ENCODE results near the gene ZNF74.

Gene ZNF74

DNA sequence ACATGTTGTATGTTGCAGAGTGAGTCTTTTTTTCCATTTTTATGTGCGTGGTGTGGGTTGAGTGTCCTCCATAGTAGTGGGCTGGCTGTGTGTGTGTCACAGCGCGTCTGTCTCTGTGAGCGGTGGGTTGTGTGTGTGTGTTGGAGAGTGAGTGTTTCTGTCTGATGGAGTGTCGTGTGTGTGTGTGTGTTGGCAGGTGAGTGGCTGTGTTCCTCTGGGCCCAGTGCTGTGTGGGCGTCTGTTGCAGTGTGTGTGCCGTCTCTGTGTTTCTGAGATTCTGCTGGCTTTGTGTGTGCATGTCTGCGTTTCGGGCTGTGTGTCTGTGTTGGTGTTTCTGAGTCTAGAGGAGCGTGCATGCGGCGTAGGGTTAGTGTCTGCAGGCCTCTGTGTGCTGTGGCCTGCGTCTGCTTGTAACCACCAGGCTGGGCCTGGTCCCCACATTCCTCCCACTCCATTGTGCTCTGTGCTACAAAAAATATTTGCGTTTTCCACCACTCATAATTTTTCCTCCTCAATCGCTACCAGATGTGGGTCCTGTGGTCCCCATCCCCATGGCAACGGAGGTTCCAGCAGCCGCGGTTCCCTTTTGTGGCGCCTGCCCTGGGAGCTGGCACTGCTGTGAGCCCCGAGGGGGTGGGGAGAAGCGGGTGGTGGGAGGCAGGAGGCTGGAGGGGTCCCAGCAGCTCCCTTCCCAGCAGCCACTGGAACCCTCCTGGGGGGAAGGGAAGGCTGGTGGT lies 28.5 kb downstream of the ZNF74 start:
- DNase-seq, result no peak

DNA sequence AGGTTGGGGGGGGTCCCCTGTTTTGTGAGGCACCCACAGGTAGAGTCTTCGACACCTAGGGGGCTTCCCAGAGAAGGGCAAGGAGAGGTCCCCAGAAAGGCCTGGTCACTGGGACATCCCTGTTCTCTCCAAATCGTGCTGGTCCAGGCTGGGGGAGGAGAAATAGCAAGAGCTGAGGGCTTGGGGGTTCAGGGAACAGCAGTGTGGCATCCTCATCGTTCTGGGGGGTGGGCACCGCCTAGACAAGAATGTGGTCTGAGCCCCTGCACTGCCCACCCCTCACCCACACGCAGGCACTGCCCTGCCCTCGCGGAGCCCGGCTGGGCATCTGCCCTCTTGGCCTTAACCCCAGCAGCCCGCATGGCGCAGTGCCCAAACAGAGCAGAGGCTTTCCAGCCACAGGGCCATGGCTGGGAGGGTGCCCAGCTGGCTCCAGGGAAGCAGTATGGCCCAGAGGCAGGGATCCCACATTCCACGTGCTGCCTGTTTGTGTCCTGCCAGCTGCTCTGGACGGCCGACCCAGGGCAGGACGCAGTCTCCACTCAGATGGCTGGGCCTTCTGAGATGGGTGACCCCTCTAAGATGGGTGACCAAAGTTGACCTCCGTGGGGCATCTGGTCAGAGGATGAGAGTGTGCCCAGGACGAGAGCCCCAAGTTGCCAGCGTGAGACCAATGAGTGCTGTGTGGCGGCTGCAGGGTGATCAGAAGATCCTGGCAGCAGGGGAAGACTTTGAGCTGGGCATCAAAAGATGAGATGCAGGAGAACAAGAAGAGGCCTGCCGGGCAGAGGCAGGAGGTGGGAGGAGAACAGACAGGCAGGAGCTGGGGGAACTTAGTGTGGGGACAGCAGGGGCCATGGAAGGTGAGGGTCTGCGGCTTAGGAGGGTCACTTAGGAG lies 29.3 kb downstream of the ZNF74 start:
- no peak for DNase-seq

DNA sequence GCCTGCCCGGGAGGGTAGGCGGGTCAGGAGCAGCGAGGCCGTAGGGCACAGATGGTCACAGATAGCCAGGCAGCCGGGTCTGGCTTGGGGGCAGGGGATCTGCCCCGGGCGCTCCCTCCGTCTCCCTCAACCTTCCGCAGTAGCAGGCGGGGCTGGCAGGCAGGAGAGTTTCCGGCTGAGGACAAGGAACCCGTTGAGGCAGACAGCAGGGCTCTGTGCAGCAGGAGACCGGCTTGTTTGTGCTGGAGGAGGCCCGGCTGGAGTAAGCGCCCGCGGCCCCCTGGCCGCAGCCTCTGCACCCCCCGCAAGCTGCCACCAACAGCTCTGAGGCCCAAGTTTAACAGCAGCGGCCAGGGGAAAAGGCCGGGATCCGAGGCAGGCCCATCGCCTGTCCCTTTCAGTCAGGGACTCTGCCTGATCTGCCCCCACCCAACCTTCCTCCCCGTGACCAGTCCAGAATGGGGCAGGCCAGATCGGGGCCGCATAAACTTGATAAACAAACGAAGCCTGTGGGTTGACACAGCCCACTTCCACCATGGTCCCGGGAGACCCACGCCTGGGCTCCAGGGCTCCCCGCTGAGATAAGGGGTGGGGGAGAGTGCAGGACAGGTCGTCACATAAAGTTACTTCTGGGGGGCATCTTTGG lies 30.1 kb downstream of the ZNF74 start:
- no peak for DNase-seq

DNA sequence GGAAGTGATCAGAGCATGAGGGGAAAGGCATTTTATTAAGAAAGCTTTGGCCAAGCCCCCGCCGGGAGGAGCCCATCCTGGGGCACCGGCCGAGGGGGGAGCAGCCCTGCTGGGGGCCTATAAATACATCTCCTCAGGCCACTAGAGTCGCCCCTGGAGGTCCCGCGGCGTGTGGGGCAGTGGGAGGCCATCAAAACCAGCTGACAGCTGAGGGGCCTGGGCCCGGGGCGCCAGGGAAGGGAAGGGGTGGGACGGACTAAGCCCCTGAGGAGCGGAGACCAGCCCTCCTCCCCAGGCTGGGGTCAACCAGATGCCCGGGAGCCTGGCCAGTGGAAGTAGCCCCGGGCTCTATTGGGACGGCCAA lies 30.6 kb downstream of the ZNF74 start:
- DNase-seq, result no peak

DNA sequence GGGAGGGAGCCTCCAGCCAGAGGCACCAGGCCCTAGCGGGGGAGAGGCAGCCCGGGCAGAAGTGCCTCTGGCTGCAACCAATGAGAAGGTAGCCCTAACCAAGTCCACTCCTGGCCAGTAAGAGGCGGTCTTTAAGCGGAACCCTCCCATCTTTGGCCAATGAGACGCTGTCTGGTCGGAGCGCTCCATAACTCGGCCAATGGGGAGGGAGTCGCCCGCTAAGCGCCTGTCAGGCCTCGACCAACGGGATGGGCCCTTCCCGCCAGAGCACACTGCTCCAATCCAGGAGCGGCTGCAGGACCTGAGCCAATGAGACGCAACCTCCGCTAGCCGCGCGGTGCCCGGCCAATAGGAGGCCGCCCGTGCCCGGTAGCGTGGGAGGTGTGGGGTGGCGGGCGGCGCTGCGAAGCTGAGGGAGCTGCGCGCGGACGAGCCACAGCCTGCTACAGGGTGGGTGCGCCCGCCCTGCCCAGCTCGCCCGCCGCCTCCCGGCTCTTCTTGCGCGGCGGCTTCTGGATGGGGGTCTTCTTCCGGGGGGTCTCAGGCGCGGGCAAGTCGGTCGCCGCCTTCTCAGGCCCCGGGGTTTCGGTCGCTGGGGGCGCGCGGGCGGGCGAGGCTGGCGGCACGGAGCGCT lies 31.1 kb downstream of the ZNF74 start:
- no peak for DNase-seq

DNA sequence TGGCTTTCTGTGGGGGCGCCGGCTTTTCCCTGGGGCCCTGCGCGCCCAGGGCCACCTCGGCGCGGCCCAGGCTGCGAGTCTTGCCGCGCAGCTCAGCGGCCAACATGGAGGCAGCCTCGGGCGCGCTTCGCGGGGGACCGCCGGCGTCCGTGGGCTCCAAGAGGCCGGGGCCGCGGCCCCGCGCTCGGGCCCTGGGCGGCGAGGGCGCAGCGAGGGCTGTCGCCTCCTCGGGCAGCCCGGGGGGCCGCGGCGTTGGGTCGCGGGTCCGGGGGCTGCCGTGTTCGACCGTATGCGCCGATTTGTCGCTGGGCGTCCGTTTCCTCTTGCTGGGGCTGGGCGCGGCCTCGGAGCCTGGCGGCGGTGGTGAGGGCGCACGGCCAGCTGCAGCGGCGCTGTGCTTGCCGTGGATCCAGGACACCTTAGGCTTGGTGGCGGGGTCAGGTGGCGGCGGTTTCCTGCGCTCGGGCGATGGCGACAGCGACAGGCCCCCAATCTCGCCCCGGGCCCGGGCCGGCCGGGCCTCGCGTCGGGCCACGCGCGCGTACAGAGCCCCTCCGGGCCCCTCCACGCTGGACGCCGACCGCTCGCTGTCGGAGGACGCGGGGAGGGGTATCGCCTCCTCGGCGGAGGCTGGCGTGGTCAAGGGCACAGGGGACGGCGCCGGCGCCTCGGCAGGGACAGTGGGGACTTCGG lies 31.8 kb downstream of the ZNF74 start:
- no peak for DNase-seq

DNA sequence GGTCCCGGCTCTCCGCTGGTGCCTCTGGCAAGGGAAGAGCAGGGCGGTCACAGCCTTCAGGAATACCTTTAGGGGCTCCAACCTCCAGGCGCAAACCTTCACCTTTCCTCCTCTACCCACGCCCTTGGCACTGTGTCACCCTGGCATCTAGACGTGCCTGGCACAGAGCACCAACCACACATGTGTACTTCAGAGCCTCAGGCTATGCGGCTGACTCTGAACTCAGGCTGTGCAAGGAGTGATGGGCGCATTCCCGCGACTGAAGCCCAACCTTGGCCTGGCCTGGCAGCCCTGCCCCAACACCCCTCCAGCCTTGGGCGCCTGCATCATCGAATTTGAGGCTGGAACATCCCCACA lies 32.3 kb downstream of the ZNF74 start:
- no peak for DNase-seq

DNA sequence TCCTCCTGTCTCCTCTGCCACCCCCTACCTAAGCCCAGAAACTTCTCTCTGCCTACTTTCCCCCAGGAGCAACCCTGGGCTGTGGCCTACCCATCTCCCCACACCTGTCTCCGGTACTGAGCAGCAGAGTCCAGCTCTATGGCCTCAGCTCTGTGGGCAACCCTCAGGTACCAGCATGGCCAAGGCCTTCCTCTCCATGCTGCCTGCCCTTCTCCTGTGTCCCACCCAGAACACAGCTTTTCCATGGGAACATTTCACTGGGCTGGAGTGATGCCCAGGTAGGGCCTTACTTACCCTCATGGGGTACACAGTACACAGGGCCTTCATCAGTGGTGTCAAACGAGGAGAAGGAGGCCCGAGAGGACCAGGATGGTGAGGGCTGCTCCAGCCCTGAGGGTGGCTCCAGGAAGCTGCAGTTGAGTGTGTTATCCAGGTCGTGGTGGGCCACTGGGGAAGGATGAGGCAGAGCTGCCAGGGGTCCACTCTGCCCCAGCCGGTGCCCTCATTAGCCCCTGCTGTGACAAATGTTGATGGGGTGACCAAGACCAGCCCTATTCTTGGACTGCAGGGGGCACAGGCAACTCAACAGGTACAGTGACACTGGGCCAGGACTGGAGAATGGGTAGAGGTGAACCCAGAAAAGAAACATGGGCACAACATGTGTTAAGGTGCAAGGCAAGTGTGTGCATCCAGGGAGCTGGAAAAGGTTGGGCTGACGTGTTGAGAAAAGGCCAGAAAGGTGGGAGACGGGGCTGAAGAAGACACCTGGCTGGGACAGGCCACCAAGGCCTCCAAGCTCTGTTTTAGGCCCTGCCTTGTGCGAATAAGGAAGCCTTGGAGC lies 33.4 kb downstream of the ZNF74 start:
- DNase-seq, result no peak

DNA sequence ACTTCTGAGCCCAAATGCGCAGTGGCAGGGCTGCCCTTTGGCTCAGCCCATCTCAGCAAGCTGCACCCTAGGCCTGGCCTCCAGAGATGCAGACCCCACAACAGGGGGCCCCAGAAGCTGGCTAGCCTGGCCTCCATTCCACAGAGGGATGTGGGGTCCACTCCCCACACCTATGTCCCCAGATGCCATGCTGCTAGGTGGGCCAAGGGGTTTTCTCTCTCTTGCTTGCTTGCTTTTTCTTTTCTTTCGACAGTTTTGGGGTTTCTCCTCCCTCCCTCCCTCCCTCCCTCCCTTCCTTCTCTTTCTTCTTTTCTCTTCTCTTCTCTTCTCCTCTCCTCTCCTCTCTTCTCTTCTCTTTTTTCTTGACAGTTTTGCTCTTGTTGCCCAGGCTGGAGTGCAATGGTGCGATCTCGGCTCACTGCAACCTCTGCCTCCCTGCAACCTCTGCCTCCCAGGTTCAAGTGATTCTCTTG lies 34.0 kb downstream of the ZNF74 start:
- no peak for DNase-seq

DNA sequence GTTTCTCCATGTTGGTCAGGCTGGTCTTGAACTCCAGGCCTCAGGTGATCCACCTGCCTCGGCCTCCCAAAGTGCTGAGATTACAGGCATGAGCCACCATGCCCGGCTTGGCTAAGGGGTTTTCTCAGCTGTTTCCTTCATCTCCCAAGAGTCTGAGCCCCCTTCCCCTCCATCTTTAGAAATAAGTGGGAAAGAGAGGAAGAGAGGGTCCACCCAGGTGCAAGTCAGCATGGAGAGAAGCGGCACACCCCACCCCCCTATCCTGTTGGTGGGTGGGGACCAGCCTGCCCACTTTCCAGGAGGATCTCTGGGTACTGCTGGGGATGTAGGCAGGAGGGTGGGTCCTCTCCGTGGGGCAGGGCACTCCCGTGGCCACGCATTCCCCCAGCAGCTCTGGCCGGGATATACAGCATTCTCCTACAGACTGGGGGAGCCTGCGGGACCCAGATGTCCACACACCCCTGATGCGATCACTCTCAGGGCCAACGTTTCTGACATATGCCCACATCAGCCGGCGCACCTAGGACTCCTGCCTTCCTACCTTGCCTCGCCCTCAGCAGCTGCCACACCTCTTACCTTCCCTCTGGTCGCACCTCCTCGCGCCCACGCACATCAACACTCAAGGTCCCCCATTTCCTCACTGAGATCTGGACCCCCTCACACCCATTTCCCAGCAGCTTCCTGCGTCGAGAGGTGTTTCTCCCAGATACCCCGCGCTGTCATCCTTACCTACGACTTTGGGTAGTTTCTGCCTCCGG lies 34.7 kb downstream of the ZNF74 start:
- no peak for DNase-seq

DNA sequence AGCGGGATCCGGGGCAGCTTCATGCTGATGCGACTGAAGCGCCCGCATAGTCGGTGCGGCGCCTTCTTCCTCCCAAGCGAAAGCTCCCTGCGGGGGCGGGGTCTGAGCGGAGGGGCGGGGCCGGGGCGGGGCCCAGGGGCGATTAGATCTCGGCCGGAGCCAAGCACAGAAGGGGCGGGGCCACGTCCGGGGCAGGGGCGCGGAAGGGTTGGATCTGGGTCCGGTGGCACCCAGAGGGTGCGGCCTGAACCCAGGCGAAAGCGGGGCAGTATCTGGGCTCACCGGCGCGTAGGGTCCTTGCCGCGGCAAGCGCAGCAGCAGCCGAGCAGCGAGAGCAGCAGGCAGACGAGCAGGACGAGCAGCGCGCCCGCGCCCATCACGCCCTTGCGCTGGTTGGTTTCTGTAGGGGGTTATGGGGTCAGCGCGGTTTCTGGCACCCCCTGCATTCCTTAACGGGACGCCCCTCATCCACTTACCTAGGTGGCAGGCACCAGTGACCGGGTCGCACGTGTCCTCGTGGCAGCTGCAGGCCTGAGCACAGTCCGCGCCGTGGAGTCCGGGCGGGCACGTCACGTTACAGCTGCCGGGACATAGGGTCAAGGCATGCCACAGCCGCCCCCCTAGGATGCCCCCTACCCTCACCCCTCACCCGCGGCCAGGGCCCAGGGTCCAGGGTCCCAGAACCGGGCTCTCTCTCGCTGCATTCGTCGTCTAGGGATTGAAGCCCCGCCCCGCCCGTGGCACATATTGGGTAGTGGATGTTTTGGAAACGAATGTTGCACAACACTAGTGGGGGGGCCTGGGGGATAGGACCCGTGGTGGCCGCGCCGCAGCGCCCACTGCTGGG lies 35.5 kb downstream of the ZNF74 start:
- no peak for DNase-seq

DNA sequence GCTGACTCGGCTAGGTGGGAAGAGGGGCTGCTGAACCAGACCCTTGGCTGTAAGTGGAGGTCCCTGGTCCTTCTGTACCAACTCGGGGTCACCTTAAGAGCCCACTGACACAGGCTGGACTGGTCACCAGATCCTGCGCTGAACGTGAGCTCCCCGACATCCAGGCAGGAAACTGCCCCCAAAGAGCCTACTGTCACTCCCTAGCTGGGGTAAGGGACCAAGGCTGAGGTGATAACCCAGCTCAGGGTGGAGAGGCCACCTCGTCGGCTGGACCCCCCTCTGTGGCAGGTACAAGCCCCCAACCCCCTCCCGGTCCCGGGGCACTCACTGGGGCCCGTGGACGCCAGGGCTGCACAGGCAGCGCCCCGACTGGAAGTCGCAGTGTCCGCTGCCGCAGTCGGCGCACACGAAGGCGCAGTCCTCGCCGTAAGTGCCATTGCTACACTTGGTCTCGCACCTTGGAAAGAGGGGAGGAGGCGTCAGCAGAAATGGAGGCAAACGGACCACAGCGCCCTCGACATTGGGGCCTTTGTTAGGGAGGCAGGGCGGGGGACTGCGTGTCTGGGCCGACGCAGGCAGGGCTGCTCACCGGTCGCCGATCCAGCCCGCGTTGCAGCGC lies 36.3 kb downstream of the ZNF74 start:
- no peak for DNase-seq

DNA sequence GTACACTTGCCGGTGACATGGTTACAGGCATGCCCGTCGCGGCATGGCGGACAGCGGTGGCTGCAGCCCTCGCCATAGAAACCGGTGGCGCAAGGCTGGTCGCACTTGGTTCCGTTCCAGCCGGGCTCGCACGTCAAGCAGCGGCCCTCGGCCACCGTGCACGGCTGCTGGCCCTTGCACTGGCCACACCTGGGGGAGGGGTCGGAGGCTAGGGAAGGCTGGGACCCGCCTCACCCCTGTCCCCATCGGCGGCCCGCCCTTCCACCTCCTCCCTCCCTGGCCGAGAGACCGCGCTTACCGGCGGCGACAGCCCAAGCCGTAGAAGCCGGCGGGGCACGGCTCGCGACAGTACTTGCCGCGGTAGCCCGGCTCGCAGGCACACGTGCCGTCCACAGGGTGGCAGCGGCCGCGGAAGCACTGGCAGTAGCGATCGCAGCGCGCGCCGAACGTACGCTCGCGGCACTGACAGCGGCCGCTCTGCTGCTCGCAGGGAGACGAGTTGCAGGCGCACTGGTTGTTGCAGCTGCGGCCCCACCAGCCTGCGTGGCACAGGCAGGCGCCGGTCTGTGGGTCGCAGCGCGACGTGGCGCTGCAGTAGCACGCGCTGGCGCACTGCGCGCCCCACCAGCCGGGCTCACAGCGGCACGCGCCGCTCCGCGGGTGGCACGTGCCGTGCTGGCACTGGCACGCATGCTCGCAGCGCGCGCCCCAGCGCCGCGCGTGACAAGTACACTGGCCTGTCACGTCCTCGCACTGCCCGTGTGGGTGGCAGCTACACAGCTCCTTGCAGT lies 37.0 kb downstream of the ZNF74 start:
- peak; percentile 46 for DNase-seq

DNA sequence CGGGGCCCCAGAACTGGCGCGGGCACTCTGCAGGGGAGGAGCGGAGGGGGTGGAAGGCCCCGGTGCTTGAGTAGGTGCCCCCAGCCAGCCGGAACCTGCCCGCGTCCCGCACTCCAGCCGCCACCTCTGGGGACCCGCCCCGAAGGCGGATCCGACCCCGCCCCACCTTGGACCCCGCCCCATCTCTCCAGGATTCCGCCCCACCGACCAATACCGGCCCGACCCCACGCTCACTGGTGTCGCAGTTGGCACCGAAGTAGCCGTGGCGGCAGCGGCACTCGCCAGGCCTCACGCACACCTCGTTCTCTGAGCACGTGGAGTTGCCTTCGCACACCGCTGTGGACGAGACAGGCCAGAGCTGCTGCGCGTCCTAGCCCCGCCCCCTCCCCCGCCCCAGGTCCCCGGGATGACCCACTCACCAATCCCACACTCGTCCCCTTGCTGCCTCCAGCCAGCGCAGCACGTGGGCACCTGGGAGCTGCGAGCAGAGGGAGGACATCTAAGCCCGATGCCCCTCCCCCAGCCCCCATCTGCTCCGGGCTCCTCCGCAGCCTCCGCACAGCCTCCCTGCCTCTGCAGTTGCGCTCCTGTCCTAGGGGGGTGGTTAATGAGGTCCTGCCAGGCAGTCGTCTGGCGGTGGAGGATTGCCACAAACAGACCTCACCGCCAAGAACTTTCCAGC lies 37.7 kb downstream of the ZNF74 start:
- no peak for DNase-seq

DNA sequence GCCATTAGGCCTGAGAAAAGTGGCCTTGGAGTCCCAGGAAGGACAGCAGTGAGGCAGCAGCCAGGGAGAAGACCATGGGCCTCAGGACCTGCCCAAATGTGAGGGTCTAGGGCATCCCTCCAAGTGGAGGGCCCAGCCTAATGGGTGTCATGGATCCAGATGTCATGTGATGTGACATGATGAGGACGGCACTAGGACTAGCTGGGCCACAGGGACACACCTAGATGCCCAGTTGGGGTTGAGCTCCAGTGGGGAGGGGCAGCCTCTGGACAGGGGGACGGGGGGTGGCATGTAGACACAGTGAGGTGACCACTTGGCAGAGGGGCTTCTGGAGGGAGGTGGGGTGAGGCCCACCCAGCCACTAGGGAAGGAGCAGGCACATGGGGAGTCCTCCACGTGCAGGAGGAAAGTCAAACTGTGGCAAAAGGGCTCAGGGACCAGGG lies 38.3 kb downstream of the ZNF74 start:
- no peak for DNase-seq

DNA sequence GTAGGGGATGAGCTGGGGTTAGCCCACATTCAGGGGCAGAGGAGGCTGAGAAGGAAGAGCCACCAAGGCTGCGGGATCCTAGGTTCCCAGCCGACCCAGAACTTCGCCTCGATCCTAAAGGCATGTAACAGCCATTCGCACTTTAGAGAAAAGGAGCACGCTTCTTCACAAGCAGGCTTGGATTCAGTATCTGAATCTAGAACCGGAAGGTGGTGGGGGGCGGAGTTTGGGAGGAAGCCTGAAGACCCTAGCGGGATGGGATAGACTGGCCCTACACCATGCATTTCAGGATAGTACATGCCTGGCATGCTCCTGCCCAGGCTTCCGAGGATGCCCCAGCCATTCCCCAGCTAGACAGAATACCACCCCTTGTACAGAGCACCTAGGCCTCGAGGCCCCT lies 39.2 kb downstream of the ZNF74 start:
- no peak for DNase-seq

DNA sequence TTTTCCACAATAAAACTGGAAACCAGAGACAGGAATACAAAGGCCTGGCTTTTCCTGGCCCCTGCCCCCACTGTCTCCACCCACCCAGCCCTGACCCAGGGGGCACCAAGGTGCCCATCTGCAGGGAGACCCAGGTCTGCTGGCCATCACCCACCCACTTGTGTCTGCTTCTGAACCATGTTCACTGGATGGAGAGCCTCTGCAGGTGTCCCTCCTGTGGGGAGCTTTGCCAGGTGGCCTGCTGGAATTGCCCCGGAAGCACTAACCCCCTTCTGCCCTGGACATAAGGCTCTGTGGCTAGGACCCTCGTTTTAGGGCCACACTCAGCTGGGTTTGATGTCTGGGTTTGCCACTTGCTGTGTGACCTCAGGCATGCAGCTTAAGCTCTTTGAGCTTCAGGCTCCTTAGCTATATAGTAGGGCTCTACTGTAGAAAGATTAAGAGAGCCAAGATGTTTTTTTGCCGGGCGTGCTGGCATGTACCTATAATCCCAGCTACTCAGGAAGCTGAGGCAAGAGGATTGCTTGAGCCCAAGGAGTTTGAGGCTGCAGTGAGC lies 39.8 kb downstream of the ZNF74 start:
- DNase-seq, result no peak
